GM12872 (cell line): ENCODE results near the gene TCEANC2.

Experiments used
- TF ChIP-seq, protein P1 (sequence below): IDR thresholded peaks from 3 replicates; pipeline ENCODE4 v1.5.1; 2011; ENCODE audit warnings: low read depth, mild to moderate bottlenecking, low read length, moderate library complexity; ENCODE audit not compliant: insufficient read depth

The TCEANC2 gene

DNA sequence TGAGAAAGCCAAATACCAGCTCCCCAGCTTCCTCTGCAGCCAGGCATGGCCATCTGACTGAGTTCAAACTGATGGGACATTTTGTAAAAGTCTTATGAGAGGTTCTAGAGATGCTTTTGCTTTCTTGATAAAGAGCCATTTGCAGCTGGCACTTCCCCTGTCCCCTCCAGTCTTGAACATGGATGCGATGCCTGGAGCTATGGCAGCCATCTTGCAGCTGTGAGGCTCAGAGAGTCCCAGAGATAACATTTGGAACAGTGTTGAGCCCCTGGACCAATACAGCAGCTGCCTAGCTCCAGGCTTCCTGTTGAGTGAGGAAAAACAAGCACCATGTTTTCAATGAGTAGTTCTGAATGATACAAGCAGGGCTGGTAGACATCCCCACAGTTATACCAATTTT lies 85.6 kb downstream of the TCEANC2 start:
- TF ChIP-seq, protein P1, sequence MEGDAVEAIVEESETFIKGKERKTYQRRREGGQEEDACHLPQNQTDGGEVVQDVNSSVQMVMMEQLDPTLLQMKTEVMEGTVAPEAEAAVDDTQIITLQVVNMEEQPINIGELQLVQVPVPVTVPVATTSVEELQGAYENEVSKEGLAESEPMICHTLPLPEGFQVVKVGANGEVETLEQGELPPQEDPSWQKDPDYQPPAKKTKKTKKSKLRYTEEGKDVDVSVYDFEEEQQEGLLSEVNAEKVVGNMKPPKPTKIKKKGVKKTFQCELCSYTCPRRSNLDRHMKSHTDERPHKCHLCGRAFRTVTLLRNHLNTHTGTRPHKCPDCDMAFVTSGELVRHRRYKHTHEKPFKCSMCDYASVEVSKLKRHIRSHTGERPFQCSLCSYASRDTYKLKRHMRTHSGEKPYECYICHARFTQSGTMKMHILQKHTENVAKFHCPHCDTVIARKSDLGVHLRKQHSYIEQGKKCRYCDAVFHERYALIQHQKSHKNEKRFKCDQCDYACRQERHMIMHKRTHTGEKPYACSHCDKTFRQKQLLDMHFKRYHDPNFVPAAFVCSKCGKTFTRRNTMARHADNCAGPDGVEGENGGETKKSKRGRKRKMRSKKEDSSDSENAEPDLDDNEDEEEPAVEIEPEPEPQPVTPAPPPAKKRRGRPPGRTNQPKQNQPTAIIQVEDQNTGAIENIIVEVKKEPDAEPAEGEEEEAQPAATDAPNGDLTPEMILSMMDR: no peak

- TF ChIP-seq, protein P1: no peak
These were observed 86.3 kb downstream of the TCEANC2 start for GRCh38 chr1:54139711-54140110.

DNA sequence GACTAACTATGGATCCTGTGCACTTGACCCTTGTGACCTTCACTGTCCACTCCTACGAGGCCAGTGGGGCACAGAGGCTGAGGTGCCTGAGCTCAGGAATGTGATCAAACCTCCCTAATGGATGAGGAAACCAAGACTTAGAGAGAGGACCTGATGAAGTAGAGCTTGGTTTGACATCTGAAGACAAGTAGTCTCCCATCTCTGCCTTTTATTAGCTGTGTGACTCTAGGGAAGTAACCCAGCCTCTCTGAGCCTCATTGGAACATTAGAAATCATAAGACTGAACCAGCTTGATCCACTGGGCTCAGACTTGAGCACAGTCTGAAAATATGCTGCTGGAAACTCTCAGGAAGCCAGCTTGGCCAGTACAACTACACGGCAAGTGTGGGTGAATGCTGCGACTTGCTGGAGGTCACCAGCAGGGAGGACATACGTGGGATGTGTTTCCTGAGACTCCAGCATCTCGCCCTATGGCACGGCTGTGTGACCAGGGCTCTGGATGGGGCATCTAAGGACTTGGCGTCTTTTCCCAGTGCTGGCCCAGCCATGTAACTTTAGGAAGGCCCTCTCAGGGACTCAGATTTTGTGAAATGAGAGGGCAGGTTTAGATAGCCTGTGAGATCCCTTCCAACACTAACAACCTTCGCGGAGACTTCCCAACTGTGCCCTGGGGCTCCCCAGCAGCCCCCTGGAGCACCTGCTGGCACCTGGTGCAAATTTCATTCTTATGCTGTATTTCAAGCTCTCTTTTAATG lies 88.9 kb downstream of the TCEANC2 start:
- TF ChIP-seq, protein P1: no peak

DNA sequence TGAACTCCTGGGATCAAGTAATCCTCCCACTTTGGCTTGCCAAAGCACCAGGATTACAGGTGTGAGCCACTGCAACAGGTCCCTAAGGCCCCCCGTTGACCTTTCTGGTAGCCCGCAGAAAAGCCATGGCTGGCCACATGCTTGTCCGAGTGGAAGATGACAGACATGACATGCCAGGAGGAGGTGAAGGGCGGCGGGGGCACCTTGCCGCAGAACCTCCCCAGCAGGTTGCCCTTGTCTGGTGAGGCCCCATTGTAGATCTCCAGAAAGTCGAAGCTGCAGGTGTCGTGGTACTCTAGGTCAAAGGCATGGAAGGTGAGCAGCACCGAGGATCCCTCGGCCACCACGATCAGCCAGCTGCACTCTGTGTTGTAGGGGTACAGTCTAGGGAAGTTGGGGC lies 91.0 kb downstream of the TCEANC2 start:
- TF ChIP-seq, protein P1: no peak

- TF ChIP-seq, protein P1: no peak
These were observed 96.3 kb downstream of the TCEANC2 start for GRCh38 chr1:54149734-54150133.

- TF ChIP-seq, protein P1: no peak
These were observed 97.6 kb downstream of the TCEANC2 start for GRCh38 chr1:54151013-54151412.

GRCh38 chr1:54152696-54153095 lies 99.3 kb downstream of the TCEANC2 start, which contains the start of gene CDCP2:
Gene CDCP2, minus strand, starts transcription at chr1:54153000. Its CDS starts 78 bp downstream, at chr1:54152922.
- TF ChIP-seq, protein P1: no peak
